ENCODE measurements around the gene CYRIA.

- TF ChIP-seq CTCF (IDR thresholded peaks at IDR 0.05): no peak
- no peak for TF ChIP-seq EZH2phosphoT487 (IDR thresholded peaks at IDR 0.05)
- no peak for TF ChIP-seq EZH2 (IDR thresholded peaks at IDR 0.05)
Observed at GRCh38 chr2:16642088-16642487, 23.5 kb downstream of the CYRIA start.

Data from neural progenitor cell (in vitro differentiated cells).